ENCODE measurements around the gene NIPA2. TPM values are rescaled to one million over a fixed set of nuclear protein-coding genes. Genes with fewer than 3 reads are reported as not detected.

NIPA2 gene
- total and polyA plus RNA-seq, 8 donors = 1.2 to 280 (median 37.7) TPM

DNA sequence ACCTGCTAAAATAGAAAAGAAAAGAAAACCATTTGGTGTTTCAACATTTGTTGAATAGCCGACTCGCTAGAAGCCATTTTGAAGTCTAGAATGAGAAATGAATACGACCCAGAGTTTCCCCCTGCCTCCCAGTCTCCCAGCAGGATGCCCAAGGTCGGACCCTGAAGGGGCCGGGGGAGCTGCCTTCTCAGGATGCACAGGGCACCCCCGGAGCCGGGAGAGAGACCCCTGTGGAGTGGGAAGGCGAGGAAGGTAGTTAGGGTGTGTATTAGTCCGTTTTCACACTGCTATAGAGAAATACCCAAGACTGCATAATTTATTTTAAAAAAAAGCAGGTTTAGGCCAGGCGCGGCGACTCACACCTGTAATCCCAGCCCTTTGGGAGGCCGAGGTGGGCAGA, 44.7 kb downstream of the NIPA2 start:
- H3K4me1 ChIP-seq = peaks cover 0 to 6% (median 0%) of the 10 kb centered on the region in 4 donors
- H3K27ac ChIP-seq = no peak overlapping the region
- no peak for TF ChIP-seq POLR2AphosphoS5 (IDR thresholded peaks at IDR 0.05)
- TF ChIP-seq CTCF (IDR thresholded peaks at IDR 0.05) = no peak
- TF ChIP-seq EP300 (IDR thresholded peaks at IDR 0.05) = no peak
- TF ChIP-seq POLR2A (IDR thresholded peaks at IDR 0.05) = no peak
- no peak for DNase-seq
- no peak overlapping the region for H3K4me3 ChIP-seq
- H3K27me3 ChIP-seq = no peaks in the 10 kb centered on the region
- H3K36me3 ChIP-seq = peaks cover 46 to 72% (median 71%) of the 10 kb centered on the region in 4 donors
- intact Hi-C loops (cut with DNase I; ENCODE audit: low total_unique reads) = no loop called here
- 89 to 97% (median 94%) methylated on average over 13 of the region's 13 CpGs for WGBS, 5 donors
- H3K9me3 ChIP-seq = no peaks in the 10 kb centered on the region

DNA sequence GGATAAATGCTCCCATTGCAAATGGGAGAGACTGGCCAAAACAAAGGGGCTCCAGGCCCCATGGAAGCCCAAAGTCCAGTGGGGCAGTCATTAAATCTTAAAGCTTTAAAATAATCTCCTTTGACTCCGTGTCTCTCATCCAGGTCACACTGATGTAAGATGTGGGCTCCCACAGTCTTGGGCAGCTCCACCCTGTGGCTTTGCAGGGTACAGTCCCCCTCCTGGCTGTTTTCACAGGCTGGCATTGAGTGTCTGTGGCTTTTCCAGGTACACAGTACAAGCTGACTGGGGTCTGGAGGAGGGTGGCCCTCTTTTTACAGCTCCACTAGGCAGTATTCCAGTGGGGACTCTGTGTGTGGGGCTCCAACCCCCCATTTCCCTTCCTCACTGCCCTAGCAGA, 45.9 kb downstream of the NIPA2 start:
- Histone ChIP-seq H3K4me1 (peaks cover 0 to 6% (median 0%) of the 10 kb centered on the region in 4 donors), H3K27ac (no peak overlapping the region), H3K4me3 (no peak overlapping the region), H3K27me3 (no peaks in the 10 kb centered on the region), H3K36me3 (peaks cover 44 to 70% (median 69%) of the 10 kb centered on the region in 4 donors), H3K9me3 (no peaks in the 10 kb centered on the region)
- 50 to 82% (median 68%) methylated on average over 1 of the region's 1 CpG for WGBS, 5 donors
- intact Hi-C loops (cut with DNase I; ENCODE audit: low total_unique reads) = no loop called here
- TF ChIP-seq POLR2AphosphoS5 (IDR thresholded peaks at IDR 0.05) (no peak), POLR2A (IDR thresholded peaks at IDR 0.05) (no peak), CTCF (IDR thresholded peaks at IDR 0.05) (no peak), EP300 (IDR thresholded peaks at IDR 0.05) (no peak)
- DNase-seq = no peak

GRCh38 chr15:22885120-22885519, 46.7 kb downstream of the NIPA2 start:
- intact Hi-C loops (cut with DNase I; ENCODE audit: low total_unique reads) = no loop called here
- H3K27me3 ChIP-seq = no peaks in the 10 kb centered on the region
- peaks cover 37 to 67% (median 65%) of the 10 kb centered on the region in 4 donors for H3K36me3 ChIP-seq
- 90 to 95% (median 93%) methylated on average over 6 of the region's 6 CpGs for WGBS, 5 donors
- no peak overlapping the region for H3K27ac ChIP-seq
- TF ChIP-seq POLR2AphosphoS5 (IDR thresholded peaks at IDR 0.05) (no peak), POLR2A (IDR thresholded peaks at IDR 0.05) (no peak), EP300 (IDR thresholded peaks at IDR 0.05) (no peak), CTCF (IDR thresholded peaks at IDR 0.05) (no peak)
- no peak overlapping the region for H3K4me3 ChIP-seq
- DNase-seq = no peak
- peaks cover 0 to 6% (median 0%) of the 10 kb centered on the region in 4 donors for H3K4me1 ChIP-seq
- no peaks in the 10 kb centered on the region for H3K9me3 ChIP-seq

DNA sequence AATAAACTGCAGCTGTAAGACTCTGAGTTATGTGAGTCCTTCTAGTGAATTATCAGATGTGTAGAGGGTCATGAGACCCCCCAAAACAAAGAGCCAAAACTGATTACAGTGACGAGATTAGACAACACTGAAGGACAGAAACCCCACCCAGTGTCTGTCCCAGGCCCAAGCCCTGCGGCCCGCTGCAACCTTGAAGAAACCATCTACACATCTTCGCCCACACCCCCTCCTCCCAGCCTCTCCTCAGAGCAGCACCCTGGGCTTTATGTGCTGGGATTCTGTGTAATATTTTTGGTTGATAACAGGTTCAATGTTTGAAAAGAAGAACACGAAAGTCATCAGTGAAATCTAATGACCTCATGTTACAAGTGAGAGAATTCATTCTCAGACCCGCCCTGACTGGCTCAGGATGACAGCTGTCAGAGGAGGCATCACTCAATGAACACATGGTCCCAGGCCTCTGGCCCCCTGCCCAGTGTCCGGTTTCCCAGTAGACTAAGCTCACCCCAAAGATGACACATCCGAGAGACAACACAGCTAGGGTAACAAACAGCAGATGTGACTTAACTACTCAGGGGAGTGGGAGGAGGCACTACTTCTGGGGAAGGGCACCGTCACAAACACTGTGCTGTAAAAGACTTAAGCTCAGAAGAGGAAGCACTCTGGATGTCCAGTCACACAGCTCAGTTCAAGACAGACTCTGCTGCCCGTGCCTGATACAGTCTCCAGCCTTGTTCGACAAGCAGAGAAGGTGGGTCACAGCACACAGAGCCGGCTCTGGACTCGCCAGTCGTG, 48.9 kb downstream of the NIPA2 start:
- Histone ChIP-seq H3K9me3 (no peaks in the 10 kb centered on the region), H3K27me3 (no peaks in the 10 kb centered on the region), H3K4me3 (no peak overlapping the region), H3K4me1 (peaks cover 0 to 6% (median 0%) of the 10 kb centered on the region in 4 donors), H3K27ac (no peak overlapping the region), H3K36me3 (peaks cover 23 to 67% (median 65%) of the 10 kb centered on the region in 4 donors)
- TF ChIP-seq EP300 (IDR thresholded peaks at IDR 0.05) (no peak), POLR2A (IDR thresholded peaks at IDR 0.05) (no peak), CTCF (IDR thresholded peaks at IDR 0.05) (no peak), POLR2AphosphoS5 (IDR thresholded peaks at IDR 0.05) (no peak)
- 87 to 90% (median 89%) methylated on average over 14 of the region's 14 CpGs for WGBS, 5 donors
- intact Hi-C loops (cut with DNase I; ENCODE audit: low total_unique reads) = no loop called here
- DNase-seq = no peak
